PFSK-1 (cell line): ENCODE data around the gene EIF4B.

Experiments used
- POLR2AphosphoS5 ChIP-seq: IDR thresholded peaks from 2 replicates; pipeline ENCODE4 v1.6.1; 2012; ENCODE audit warnings: low read depth, mild to moderate bottlenecking, control low read depth, low read length, moderate library complexity
- REST ChIP-seq, 2 experiments: IDR thresholded peaks; 2 replicates each; pipeline versions ENCODE4 v1.6.1 to v1.8.0; 2011 to 2012; ENCODE audit warnings: low read depth in 2 of 2, low read length in 2 of 2, control low read depth in 1 of 2, inconsistent platforms in 1 of 2, mild to moderate bottlenecking in 1 of 2, moderate library complexity in 1 of 2; ENCODE audit not compliant: insufficient read depth in 1 of 2
- SIN3A ChIP-seq: IDR thresholded peaks from 2 replicates; pipeline ENCODE4 v1.6.1; 2012; ENCODE audit warnings: mild to moderate bottlenecking, low read length, moderate library complexity, borderline replicate concordance; ENCODE audit not compliant: insufficient read depth

DNA sequence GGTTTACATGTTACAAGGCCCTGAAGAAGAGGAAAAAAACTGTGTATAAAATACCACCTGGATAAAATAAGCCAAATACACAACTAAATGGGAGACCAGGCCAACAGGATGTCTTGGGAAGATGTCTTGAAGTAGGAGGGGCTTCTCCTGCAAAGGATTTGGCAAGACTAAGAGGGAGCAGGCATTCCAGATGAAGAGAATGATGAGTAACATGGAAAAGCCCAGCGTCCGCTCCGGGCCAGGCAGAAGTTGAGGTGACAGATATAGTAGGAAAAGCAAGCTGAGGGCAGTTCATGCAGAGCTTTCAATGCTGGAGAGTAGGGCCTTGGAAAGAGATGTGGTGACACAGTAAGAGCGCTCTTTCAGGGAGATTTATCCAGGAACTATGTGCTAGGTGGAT lies 16.1 kb upstream of the EIF4B start:
- TF ChIP-seq POLR2AphosphoS5 (no peak), SIN3A (no peak), REST (IDR thresholded peaks at IDR 0.05; ENCODE audit: insufficient read depth in 1 of 2, low read depth in 2 of 2, low read length in 2 of 2) (no peak)
